HepG2 (cell line): Measurements from ENCODE around the gene CD34. TPM values are rescaled to one million over a fixed set of nuclear protein-coding genes. Genes with fewer than 3 reads are reported as not detected.

Experiments
- ATAC-seq: fragments of 200-7000 bp; cut with Tn5 transposase; 3 replicates; pipeline ENCODE4 v1.9.1; 2020; ENCODE audit warnings: mild to moderate bottlenecking, moderate library complexity
- BruUV-seq: library from RNA; stranded (reverse); fragments of 400-500 nt; replicated peaks from 2 replicates; lab custom pipeline; 2021; lab: Mats Ljungman, UMichigan
- CTCF ChIA-PET: fragments of 300-600 bp; formaldehyde crosslinking; extraction: SDS; loops from one replicate; lab custom pipeline; 2021; ENCODE audit warnings: low total read pairs, inconsistent platforms, low intra/inter-chr PET ratio; lab: Yijun Ruan, JAX
- POLR2A ChIA-PET: fragments of 350-600 bp; sonication (Branson Sonifier 250); formaldehyde crosslinking; loops from one replicate; lab custom pipeline; 2020; ENCODE audit warnings: antibody characterized with exemption, inconsistent platforms; lab: Yijun Ruan, JAX
- DNase-seq: peaks from one replicate; pipeline ENCODE4 v3.0.0-alpha.2; 2015; ENCODE audit warnings: low spot score
- FAIRE-seq: peaks from 3 replicates; lab custom pipeline; 2011; peaks lifted over from hg19 to GRCh38; lab: Jason Lieb, UNC
- H2AFZ ChIP-seq: one replicate; pipeline ENCODE4 v1.6.1; 2011; ENCODE audit warnings: low read length, inconsistent platforms
- H3K27ac ChIP-seq: fragments of 300-600 bp; 3 replicates; pipeline ENCODE4 v1.8.0; 2011; ENCODE audit warnings: mixed run types, mild to moderate bottlenecking, mixed read lengths, low read length, inconsistent platforms; ENCODE audit not compliant: insufficient read depth; ENCODE audit errors: extremely low read length
- H3K27me3 ChIP-seq, 2 experiments: fragments of 200-600 bp in 1 of 2; 2 replicates in 1 of 2; 3 replicates in 1 of 2; pipeline versions ENCODE4 v1.6.0 to v1.8.0; 2011; ENCODE audit warnings: low read length in 2 of 2, mild to moderate bottlenecking in 2 of 2, moderate library complexity in 2 of 2, inconsistent platforms in 1 of 2; ENCODE audit not compliant: insufficient read depth in 2 of 2, control insufficient read depth in 1 of 2
- H3K36me3 ChIP-seq, 2 experiments: fragments of 200-600 bp in 1 of 2; replicated peaks in 1 of 2; 2 replicates in 1 of 2; 3 replicates in 1 of 2; pipeline versions ENCODE4 v1.5.1 to v1.8.0; 2011; ENCODE audit warnings: low read length in 2 of 2, inconsistent platforms in 1 of 2; ENCODE audit not compliant: insufficient read depth in 2 of 2, control insufficient read depth in 1 of 2
- H3K4me1 ChIP-seq: 2 replicates; pipeline ENCODE4 v1.5.1; 2012; ENCODE audit warnings: low read length, inconsistent platforms; ENCODE audit not compliant: insufficient read depth
- H3K4me2 ChIP-seq: 2 replicates; pipeline ENCODE4 v1.6.0; 2011; ENCODE audit warnings: low read depth, low read length, inconsistent platforms
- H3K4me3 ChIP-seq, 3 experiments: fragments of 200-600 bp in 1 of 3; sonication (generic), shearing (Covaris generic) in 1 of 3; replicated peaks in 1 of 3; 2 replicates each; pipeline ENCODE4 v1.5.1; 2011 to 2016; ENCODE audit warnings: low read length in 3 of 3, inconsistent platforms in 2 of 3, low read depth in 2 of 3, mild to moderate bottlenecking in 2 of 3, control low read depth in 1 of 3, mixed read lengths in 1 of 3; ENCODE audit not compliant: insufficient read depth in 1 of 3
- H3K79me2 ChIP-seq: one replicate; pipeline ENCODE4 v1.6.1; 2011; ENCODE audit warnings: low read length, inconsistent platforms; ENCODE audit not compliant: insufficient read depth
- H3K9ac ChIP-seq: 2 replicates; pipeline ENCODE4 v1.6.0; 2011; ENCODE audit warnings: mild to moderate bottlenecking, low read depth, low read length, inconsistent platforms; ENCODE audit not compliant: insufficient read depth
- H3K9me3 ChIP-seq: 2 replicates; pipeline ENCODE4 v1.5.1; 2012; ENCODE audit warnings: mild to moderate bottlenecking, low read length
- H4K20me1 ChIP-seq: 2 replicates; pipeline ENCODE4 v1.6.0; 2011; ENCODE audit warnings: inconsistent platforms, mild to moderate bottlenecking, low read length, moderate library complexity; ENCODE audit not compliant: insufficient read depth
- ARNT2 ChIP-seq: sonication (generic); formaldehyde crosslinking; IDR thresholded peaks from 2 replicates; pipeline ENCODE4 v1.8.0; 2022; ENCODE audit warnings: mild to moderate bottlenecking, low read depth, missing genetic modification reagents, moderate library complexity
- ATM ChIP-seq: fragments of 450-650 bp; IDR thresholded peaks from 2 replicates; pipeline ENCODE4 v1.7.1; 2017; ENCODE audit warnings: mild to moderate bottlenecking, borderline replicate concordance
- ESRRA ChIP-seq: sonication (generic); formaldehyde crosslinking; IDR thresholded peaks from 2 replicates; pipeline ENCODE4 v1.5.1; 2020; ENCODE audit warnings: mild to moderate bottlenecking, low read depth, missing genetic modification reagents
- HOXD1 ChIP-seq: sonication (generic); formaldehyde crosslinking; IDR thresholded peaks from 2 replicates; pipeline ENCODE4 v1.5.0; 2020; ENCODE audit warnings: missing genetic modification reagents
- MAFF ChIP-seq: IDR thresholded peaks from 2 replicates; pipeline ENCODE4 v1.6.1; 2011; ENCODE audit warnings: low read depth, low read length, improper control_type of control experiment
- MXD4 ChIP-seq: IDR thresholded peaks from 2 replicates; pipeline ENCODE4 v1.6.1; 2016; ENCODE audit warnings: mild to moderate bottlenecking, missing biosample characterization, missing genetic modification reagents
- PCBP1 ChIP-seq: fragments of 200-400 bp; formaldehyde crosslinking; IDR thresholded peaks from 2 replicates; pipeline ENCODE4 v1.6.1; 2017; ENCODE audit warnings: mild to moderate bottlenecking, low read depth, low read length, borderline replicate concordance
- ZBTB40 ChIP-seq, 2 experiments: fragments of 450-650 bp in 1 of 2; sonication (generic) in 1 of 2; formaldehyde crosslinking in 1 of 2; IDR thresholded peaks; 2 replicates each; pipeline versions ENCODE4 v1.6.1 to v1.8.0; 2016 to 2022; ENCODE audit warnings: antibody characterized with exemption in 1 of 2, mild to moderate bottlenecking in 1 of 2, missing genetic modification reagents in 1 of 2
- ZBTB42 ChIP-seq: sonication (generic); formaldehyde crosslinking; IDR thresholded peaks from 2 replicates; pipeline ENCODE4 v1.5.0; 2020; ENCODE audit warnings: mild to moderate bottlenecking, missing genetic modification reagents
- ZFP36L1 ChIP-seq: sonication (generic); formaldehyde crosslinking; IDR thresholded peaks from 2 replicates; pipeline ENCODE4 v1.8.0; 2022; ENCODE audit warnings: mild to moderate bottlenecking, missing genetic modification reagents, moderate library complexity
- ZNF343 ChIP-seq: sonication (generic); formaldehyde crosslinking; IDR thresholded peaks from 2 replicates; pipeline ENCODE4 v1.4.0; 2020; ENCODE audit warnings: mild to moderate bottlenecking, missing genetic modification reagents
- WGBS: methylation state at CpG from one replicate; pipeline ENCODE4 v1.1.6; 2017; ENCODE audit warnings: low lambda C conversion rate; 5-methylcytosine and 5-hydroxymethylcytosine counted together
- in situ Hi-C: cut with HindIII; loops from 2 replicates; pipeline ENCODE4 v1.10.0; 2017; ENCODE audit warnings: low pct_unique_long_range_greater_than_20kb; ENCODE audit not compliant: extremely low pct_ligation_motif_present
- intact Hi-C: fragments of 100-400 bp; cut with micrococcal nuclease; formaldehyde crosslinking; loops from one replicate; pipeline ENCODE4 v1.10.0; 2022; ENCODE audit not compliant: unreplicated experiment
- polyA plus RNA-seq, 8 experiments: library from polyadenylated mRNA; depleted of rRNA in 3 of 8; stranded (reverse) in 7 of 8; unstranded in 1 of 8; fragments of >200 nt; fragmentation: Illumina TruSeq in 4 of 8; extraction: Trizol in 4 of 8; gene quantifications; 2 replicates each; pipeline versions ENCODE4 v1.2.1 to v1.2.3, GENCODE V29; 2011 to 2016; ENCODE audit warnings: low read depth in 4 of 8, missing spikeins in 1 of 8, mixed read lengths in 1 of 8; ENCODE audit not compliant: insufficient read depth in 1 of 8
- total RNA-seq, 5 experiments: library from RNA; depleted of rRNA; stranded (reverse); fragments of >200 nt; fragmentation: Illumina TruSeq; extraction: Trizol; gene quantifications; 2 replicates each; pipeline ENCODE4 v1.2.3, GENCODE V29; 2016; ENCODE audit warnings: low read depth in 1 of 5
- TF ChIP-seq, protein P1 (sequence below): sonication (generic); formaldehyde crosslinking; IDR thresholded peaks from 2 replicates; pipeline ENCODE4 v1.4.0; 2020; ENCODE audit warnings: missing genetic modification reagents, borderline replicate concordance

CD34 gene
- total and polyA plus RNA-seq, 2 of the 13 experiments (the other 11 are each of a cell fraction or from before 2014, with no cell fraction given): not detected

DNA sequence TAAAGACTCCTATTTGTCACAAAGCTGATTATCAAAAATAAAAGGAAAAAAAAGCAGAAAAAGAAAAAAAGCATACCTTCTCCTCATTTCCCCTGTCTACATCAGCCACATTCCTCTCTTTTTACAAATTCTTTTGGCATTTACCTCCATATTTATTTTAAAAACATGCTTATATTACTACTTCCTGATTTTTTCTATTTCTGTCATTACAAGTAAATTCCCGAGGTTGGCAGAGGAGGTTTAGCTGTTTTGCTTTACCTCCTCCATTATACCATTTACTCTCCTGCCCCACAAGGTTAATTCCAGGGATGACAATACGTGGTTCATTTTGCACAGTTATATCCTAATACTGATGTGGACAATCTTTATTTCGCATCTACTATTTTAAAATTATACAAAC lies 26.3 kb upstream of the CD34 start (continued):
- TF ChIP-seq, protein P1, sequence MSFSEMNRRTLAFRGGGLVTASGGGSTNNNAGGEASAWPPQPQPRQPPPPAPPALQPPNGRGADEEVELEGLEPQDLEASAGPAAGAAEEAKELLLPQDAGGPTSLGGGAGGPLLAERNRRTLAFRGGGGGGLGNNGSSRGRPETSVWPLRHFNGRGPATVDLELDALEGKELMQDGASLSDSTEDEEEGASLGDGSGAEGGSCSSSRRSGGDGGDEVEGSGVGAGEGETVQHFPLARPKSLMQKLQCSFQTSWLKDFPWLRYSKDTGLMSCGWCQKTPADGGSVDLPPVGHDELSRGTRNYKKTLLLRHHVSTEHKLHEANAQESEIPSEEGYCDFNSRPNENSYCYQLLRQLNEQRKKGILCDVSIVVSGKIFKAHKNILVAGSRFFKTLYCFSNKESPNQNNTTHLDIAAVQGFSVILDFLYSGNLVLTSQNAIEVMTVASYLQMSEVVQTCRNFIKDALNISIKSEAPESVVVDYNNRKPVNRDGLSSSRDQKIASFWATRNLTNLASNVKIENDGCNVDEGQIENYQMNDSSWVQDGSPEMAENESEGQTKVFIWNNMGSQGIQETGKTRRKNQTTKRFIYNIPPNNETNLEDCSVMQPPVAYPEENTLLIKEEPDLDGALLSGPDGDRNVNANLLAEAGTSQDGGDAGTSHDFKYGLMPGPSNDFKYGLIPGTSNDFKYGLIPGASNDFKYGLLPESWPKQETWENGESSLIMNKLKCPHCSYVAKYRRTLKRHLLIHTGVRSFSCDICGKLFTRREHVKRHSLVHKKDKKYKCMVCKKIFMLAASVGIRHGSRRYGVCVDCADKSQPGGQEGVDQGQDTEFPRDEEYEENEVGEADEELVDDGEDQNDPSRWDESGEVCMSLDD (CRISPR knock-in tag): no peak
- TF ChIP-seq ZFP36L1 (CRISPR knock-in tag) (no peak), ESRRA (CRISPR knock-in tag) (no peak), ATM (no peak), ARNT2 (CRISPR knock-in tag) (no peak), MAFF (no peak), MXD4 (CRISPR knock-in tag) (no peak)

GRCh38 chr1:207935166-207935583 lies 24.2 kb upstream of the CD34 start:
- no peak for DNase-seq
- CTCF ChIA-PET: no interaction called here
- H2AFZ ChIP-seq: no peak overlapping the region
- H3K4me1 ChIP-seq: no peaks in the 10 kb centered on the region
- H4K20me1 ChIP-seq: no peaks in the 10 kb centered on the region
- WGBS: 0% methylated on average over 1 of the region's 1 CpG
- H3K4me2 ChIP-seq: no peak overlapping the region
- no peaks in the 10 kb centered on the region for H3K9me3 ChIP-seq
- no TSS peak for BruUV-seq
- no peak overlapping the region for H3K4me3 ChIP-seq
- H3K27me3 ChIP-seq: no peaks in the 10 kb centered on the region
- no peaks in the 10 kb centered on the region for H3K79me2 ChIP-seq
- no peak for TF ChIP-seq ZBTB42
- TF ChIP-seq ZNF343 (CRISPR knock-in tag): no peak
- TF ChIP-seq HOXD1 (CRISPR knock-in tag): no peak
- no peak for TF ChIP-seq ZBTB40 (IDR thresholded peaks at IDR 0.05)
- TF ChIP-seq ZBTB40 (CRISPR knock-in tag; IDR thresholded peaks at IDR 0.05): no peak
- no peak for TF ChIP-seq PCBP1
- TF ChIP-seq, all 625 proteins: peak for 0
- no peak overlapping the region for H3K9ac ChIP-seq
- intact Hi-C loops: no loop called here
- H3K36me3 ChIP-seq: no peaks in the 10 kb centered on the region
- no peak overlapping the region for H3K27ac ChIP-seq
- ATAC-seq: no peak
- POLR2A ChIA-PET: no interaction called here
- FAIRE-seq: no peak
- in situ Hi-C loops: no loop called here
